HPDE6-E6E7 (cell line): ENCODE results near the gene ITSN1.
"Not testable (repeated sequence)": the region's sequence is repeated elsewhere in the genome, so short reads cannot be mapped to it uniquely, and the experiment has no call there.

Experiments used
- DNase-seq: peaks from one replicate; pipeline ENCODE4 v3.0.0; 2011; ENCODE audit warnings: missing footprints; ENCODE audit errors: extremely low spot score

ITSN1 gene

DNA sequence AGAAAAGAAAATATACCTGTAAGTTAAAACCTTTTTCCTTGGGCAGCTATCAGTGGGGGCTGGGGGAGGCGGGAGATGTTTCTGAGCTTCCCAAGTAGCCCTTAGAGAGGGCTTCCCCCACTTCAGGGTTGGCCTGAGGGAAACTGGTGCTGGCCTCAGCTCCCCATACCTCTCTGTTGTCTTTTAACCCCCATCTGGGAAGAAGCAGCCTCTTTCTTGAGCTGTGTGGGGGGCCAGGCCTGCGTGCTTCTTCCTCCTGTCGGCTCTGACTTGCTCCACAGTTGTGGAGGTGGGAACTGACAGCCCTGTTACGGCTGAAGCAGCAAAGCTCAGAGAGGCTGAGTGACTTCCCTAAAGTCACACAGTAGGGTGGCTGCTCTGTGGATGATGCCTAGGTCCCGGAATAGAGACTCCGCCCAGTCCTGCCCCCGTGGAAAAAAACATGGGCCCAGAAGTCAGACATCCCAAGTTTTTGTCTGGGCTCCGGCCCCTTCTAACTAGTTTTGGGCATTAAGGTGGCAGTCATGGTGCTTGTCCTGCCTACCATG, 218.1 kb downstream of the ITSN1 start:
- DNase-seq, result no peak

DNA sequence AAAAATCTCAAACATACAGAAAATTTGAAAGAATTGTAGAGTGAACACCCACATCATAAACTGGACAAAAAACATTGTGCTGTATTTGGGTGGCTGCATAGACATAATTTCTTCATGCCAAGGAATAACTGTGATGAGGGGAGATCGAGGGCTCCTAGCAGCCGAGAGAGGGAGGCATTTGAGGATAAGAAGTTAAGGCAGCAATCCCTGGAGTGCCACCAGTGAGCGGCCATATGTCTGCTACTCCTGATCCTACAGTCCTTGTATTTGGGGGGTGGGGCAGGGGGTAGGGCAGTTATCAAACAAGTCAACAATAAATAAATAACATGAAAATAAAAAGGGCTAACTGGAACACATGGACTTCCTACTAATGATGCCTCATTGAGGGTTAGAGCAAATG, 218.8 kb downstream of the ITSN1 start:
- DNase-seq, result no peak

DNA sequence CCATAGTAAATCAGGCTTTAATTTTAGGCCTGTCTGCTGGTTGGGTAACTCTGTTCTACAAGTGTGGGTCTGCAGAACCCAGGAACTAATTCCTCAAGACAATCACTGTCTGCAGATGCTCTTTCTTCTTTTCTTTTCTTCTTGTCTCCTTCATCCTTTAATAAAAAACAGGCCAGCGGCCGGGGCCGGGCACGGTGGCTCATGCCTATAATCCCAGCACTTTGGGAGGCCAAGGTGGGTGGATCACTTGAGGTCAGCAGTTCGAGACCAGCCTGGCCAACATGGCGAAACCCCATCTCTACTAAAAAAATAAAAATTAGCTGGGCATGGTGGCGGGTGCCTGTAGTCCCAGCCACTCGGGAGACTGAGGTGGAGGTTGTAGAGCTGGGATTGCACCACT, 220.9 kb downstream of the ITSN1 start:
- not testable (repeated sequence) for DNase-seq

DNA sequence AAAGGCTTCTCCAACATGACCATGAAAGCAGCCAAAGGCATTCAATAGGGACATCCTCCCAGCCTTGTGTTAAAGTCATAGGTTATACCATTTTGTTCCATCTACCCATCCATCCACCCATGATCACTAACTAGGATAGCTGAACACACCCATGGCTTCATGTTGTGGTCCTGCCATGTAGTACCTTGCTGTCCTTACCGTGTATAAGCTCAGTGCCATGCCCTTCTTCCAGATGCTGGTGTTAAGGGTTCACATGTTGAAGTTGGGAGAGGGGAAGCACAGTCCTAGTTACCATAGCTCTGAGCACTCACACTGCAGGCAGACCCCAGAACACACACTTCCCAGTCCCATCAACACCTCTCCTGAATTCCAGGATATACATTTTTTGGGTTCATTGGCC, 221.8 kb downstream of the ITSN1 start:
- DNase-seq, result no peak

DNA sequence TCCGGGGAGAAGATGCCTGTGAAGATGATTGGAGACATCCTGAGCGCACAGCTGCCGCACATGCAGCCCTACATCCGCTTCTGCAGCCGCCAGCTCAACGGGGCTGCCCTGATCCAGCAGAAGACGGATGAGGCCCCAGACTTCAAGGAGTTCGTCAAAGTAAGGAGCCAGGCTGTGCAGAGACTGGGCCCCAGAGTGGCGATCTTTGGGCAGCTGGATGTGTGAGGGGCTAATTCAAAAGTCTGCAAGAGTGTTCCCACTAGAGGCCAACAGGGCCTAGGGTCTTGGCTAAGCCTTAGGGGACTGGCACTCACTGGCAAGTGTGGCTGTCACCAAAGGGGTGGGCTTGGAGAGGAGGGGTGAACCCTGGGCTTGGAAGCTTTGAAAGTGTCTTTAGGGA, 222.9 kb downstream of the ITSN1 start:
- no peak for DNase-seq

DNA sequence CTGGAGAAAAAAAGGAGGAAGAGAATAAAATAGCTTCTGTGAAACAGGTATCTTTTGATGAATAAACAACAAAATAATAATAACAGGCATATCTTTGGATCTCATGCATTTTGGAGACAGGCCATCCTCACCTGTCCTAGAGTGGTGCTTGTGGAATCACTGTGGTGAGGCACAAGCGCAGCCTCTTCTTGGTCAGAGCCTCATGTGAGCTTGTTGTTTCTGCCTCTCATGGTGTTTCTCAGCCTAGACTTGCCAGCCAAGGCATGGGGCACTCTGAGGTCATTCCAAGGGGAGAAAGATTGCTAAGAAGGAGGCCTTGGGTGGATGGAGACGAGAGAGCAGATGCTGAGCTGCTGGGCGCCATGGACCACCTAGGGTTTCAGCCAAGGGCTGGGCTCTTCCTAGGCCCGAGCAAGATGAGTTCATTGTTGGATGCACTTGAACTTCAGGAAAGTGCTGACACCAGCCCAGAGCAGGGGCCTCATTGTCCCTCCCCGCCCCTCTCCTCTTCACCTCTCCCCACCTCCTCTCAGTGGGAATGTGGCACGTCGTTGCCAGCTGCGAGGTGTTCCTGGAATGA, 223.8 kb downstream of the ITSN1 start:
- no peak for DNase-seq

DNA sequence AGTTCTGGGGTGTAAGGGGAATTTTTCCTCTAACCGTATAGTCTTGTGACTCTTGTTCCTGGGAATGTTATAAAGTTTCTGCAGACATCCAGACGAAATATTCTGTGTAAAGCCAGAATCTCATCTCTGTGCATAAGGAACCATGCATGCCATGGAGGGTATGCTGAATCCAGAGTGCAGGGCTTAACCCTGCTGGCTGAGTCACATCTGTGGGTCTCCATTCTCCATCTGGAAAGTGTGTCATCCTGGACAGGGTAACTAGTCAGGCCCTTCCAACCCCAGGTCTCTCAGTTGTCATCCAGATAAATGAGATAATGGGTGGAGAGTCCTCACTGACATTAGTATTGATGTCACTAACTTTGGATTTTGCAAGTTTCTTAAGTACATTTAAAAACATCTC, 224.5 kb downstream of the ITSN1 start:
- DNase-seq, result no peak

DNA sequence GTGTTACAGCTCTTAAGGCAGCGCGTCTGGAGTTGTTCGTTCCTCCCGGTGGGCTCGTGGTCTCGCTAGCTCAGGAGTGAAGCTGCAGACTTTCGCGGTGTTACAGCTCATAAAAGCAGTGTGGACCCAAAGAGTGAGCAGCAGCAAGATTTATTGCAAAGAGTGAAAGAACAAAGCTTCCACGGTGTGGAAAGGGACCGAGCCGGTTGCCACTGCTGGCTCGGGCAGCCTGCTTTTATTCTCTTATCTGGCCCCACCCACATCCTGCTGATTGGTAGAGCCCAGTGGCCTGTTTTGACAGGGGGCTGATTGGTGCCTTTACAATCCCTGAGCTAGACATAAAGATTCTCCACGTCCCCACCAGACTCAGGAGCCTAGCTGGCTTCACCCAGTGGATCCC, 225.6 kb downstream of the ITSN1 start:
- DNase-seq, result not testable (repeated sequence)

DNA sequence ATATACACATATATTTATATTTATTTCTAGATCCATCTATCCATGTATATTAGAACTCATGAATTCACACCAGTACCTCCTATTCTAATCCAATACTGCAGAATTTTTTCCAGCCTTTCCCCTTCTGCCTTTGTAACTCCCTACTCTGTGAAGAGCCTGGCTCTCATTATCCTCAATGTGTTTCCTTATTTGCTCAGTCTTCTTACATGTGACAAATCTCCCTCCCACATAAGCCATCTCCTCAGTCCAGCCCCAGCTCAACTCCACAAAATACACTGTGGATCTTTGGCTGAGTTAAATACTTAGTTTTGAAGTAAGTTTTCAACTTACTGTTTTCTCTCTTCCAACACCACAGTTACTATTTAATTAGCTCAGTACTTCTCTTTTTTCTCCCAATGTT, 227.6 kb downstream of the ITSN1 start:
- DNase-seq, result no peak

DNA sequence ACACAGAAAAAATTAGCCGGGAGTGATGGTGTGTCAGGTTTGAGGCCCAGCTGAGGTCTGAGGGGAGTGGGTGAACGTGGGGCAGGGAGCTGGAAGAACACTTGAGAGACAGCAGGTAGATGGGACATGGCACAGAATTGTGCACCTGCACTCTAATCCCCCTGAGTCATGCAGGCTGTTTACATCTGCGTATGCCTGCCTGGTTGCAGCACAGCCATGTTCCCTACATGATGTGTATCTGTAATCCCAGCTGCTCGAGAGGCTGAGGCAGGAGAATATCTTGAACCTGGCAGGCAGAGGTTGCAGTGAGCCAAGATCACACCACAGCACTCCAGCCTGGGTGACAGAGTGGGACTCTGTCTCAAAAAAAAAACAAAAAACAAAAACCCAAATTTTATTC, 228.5 kb downstream of the ITSN1 start:
- DNase-seq, result no peak

DNA sequence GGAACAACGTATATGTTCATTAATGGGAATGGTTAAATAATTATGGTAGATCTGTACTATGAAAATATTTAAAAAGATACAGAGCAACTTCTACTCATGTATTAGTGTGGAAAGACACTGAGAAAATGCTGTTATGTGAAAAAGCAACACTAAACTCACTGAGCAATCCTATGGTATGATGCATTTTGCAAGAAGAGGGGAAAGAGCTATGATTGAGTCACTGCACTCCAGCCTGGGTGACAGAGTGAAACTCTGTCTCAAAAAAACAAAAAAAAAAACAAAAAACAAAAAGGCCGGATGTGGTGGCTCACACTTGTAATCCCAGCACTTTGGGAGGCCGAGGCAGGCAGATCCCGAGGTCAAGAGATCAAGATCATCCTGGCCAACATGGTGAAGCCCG, 228.9 kb downstream of the ITSN1 start:
- no peak for DNase-seq

DNA sequence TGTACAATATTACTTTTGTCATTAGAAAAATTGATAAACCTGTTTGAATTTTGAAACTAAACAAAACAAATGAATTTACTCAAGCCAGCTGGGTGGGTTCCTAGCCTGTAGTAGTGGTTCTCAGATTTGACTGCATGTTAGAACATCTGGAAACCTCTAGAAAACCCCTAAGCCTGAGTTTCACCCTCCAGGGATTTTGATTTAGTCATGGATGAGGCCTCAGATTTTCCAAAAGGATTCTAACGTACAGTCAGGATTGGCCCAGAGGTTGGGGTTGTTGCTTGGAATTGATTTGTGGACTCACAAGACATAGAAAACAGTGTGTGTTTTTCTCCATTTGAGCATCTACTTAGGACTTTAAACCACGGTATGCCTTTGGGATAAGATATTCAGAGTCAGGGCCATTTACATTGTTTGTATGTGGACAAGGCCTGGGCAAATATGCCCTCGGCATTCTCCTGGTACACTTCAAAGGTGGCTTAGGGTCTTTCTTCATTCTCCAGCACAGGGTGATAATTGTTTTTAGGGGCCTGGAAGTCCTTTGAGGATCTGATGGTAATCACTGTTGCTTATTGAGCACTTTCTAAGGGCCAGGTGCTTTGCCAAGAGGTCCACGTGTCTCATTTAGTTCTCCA, 230.7 kb downstream of the ITSN1 start:
- DNase-seq, result no peak

DNA sequence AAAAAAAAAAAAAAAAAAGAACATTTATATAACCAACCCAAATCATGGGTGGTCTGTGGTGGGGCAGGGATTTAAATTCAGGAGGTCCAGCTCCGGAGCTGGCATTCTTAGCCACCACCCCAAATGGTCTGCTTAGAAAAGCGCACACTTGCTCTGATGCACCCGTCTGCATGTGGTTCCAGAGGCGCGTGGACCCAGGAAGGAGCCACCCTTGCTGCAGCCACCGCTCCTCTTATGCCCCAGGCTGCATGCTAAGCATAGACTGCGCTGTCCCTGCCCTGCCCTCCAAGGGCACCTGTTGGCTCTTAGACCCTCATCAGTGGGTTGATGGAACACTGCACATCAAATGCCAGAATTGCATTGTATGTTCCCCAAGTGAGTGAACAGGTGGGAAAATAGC, 231.9 kb downstream of the ITSN1 start:
- DNase-seq, result no peak

DNA sequence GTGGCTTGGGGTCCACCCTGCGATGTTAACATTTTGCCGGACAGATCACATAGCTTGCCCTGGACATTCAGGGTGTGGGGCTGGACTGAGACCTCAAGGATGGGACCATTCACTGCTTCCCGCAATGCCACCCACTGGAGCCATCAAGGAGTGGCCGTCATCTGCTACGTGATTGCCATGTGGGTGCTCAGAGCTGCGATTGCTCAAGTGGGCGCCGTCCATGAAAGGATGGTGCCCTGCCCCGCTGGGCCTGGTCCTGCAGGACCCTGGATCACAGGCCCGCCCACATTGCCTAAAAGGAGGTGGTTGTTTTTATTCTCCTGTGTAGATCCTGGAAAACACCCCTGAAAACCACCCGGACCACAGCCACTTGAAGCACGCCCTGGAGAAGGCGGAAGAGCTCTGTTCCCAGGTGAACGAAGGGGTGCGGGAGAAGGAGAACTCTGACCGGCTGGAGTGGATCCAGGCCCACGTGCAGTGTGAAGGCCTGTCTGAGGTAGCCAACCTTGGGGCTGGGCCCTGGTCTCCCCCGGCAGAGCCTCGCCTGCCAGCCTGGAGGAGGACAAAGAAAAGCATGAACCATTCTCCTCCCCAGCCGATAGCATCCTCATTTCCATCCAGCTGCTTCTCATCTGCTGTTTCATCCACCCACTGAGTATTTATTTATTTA, 232.9 kb downstream of the ITSN1 start:
- no peak for DNase-seq

DNA sequence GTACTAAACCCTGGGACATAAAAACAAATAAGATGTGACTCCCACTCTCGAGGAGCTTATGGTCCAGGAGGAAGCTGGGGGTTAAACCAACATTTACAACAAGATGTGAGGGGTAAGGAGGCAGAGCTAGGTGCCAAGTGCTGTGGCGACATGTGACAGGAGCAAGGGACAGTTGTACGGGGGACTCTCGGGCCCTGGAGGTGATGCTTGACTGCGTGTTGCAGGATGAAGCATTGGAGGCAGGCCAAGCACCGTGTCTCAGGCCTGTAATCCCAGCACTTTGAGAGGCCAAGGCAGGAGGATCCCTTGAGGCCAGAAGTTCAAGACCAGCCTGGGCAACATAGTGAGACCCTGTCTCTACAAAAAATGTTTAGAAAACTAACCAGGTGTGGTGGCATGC, 236.5 kb downstream of the ITSN1 start:
- DNase-seq, result no peak

DNA sequence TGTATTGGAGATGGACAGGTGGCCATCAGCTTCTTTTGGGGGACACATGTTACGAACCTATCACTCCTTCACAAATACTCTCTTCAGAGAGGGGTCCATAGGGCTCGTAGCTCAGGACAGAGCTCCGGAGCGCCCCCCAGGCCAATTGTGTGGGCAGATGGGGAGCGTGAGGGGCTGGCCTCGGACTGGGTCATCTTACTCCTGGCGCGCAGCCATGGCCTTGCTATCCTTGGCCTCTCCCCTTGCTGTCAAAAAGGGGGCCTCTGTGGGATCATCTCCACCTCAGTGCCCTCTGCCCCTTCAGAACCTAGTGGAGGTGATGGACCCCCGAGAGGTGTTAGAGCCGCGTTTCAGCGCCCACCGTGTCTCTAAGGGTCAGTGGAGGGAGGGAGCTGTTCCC, 238.3 kb downstream of the ITSN1 start:
- DNase-seq, result no peak

DNA sequence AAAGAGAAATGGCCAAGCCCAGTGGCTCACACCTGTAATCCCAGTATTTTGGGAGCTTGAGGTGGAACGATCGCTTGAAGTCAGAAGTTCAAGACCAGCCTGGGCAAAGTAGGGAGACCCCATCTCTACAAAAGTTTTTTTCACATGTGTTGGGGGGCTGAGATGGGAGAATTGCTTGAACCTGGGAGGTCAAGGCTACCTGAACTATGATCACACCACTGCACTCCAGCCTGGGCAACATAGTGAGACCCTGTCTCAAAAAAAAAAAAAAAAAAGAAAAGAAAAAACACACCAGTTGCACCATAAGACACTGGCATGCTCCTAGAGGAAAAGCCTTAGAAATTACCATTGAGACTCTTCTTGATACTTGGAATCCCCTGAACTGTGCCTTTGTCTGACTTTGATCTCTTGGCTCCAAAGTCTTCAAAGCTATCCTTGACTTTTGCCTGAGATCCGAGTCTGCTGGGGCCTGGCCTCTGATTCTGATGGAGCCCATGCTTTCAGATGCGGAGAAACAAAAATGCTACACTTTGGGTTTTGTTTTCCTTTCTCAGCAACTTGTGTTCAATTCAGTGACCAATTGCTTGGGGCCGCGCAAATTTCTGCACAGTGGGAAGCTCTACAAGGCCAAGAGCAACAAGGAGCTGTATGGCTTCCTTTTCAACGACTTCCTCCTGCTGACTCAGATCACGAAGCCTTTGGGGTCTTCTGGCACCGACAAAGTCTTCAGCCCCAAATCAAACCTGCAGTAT, 239.6 kb downstream of the ITSN1 start:
- no peak for DNase-seq

DNA sequence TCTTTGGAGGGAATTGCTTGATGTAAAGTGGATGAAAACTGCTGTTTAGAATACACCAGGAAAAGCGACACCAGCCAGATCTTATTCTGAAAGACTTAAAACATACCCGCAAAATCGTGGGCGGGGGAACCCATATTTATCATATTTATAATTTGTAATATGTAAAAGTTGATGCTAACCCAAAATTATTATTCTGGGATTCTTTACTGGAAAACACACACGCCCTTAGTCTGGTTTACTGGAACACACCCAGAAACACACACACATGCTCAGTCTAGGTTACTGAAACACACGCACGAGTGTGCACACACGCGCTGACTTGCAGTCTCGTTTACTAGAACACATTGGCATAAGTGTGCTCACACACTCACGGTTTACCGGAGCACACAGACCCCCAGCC, 240.8 kb downstream of the ITSN1 start:
- no peak for DNase-seq

DNA sequence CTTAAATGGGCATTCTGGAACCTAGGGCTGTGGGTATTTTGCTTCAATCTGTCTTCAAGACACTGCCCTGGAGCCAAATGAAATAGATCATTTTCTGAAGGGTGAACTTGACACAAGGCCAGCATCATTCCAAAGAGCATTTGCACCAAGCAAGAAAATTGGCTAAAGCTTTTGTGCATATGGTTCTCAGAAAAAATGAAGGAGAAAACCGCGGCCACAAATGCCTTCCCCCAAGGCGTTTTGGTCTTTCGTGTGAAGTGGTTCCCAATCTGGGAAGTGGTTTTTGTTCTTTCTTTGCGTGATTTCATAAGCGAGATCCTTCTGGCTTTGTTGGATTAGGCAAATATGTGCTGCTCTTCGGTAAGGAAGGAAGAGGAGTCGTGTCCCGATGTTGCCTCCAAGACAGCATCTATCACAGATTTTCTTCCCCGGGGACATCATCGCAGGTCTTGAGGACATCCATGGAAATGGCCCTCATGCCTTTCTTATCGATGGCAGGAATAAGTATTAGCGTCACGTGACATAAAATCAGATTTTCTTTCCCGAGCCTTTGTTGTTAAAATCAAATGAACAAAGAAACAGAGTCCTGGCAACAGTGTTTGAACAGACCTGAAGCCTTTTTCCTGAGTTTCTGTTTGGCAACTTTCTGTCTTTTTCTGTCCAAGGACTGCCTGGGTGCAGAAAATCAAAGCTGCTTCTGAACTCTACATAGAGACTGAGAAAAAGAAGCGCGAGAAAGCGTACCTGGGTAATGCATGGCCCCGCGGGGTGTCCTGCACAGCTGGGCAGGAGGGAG, 242.3 kb downstream of the ITSN1 start:
- no peak for DNase-seq

DNA sequence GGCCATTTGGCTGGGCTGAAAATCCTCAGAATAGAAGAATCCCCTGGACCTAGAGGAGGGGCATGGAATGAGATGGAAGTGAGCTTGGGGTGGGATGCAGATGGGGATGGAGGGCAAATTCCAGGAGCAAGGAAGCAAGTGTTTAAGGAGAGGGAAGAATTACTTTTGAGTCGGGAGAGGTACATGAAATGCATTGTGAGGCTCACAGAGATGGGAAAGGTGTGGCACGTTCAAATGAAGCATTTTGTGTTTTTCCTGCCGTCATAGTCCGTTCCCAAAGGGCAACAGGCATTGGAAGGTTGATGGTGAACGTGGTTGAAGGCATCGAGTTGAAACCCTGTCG, 242.8 kb downstream of the ITSN1 start:
- no peak for DNase-seq

DNA sequence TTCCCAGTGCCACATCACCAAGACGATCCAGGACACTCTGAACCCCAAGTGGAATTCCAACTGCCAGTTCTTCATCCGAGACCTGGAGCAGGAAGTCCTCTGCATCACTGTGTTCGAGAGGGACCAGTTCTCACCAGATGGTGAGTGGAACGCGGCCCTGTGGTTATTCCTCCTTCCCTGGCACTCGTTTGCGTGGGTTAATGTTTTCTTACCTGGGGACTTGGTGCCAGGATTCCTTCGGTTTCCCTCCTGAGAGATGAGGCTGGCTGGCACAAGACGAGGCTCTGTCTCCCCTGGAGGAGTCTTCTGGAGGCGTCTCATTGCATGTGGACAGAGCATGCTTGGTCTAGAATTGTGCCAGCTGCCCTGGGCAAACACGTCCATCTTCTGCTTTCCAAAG, 244.0 kb downstream of the ITSN1 start:
- no peak for DNase-seq

DNA sequence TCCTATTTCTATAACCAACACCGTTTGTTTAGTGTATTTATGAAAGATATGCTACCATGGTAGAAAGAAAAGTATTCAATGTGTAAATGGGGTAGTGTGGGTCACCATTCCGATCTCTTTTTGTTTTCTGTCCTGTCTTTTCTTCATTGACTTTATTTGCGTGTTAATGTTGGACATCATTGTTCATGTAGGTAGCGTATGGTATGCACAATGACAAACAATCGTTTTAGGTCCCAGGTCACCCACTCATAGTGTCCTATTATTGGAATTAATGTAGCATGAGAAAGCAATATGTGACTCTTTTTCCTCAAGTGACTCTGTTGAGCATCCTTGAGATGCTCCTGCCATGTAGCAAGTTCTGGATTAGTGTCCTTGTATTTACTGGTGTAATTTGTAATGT, 247.9 kb downstream of the ITSN1 start:
- DNase-seq, result no peak
